GM21515 (cell line): ENCODE results near the gene RPL18.
A peak's percentile ranks its signal among the peaks of the same experiment; 100 is the strongest.
"Not testable (repeated sequence)": the region's sequence is repeated elsewhere in the genome, so short reads cannot be mapped to it uniquely, and the experiment has no call there.

Experiments used
- ATAC-seq: cut with Tn5 transposase; IDR thresholded peaks from one replicate; pipeline ENCODE4 v1.9.1; 2021; ENCODE audit not compliant: unreplicated experiment

Gene RPL18

GRCh38 chr19:48644839-48645619, 26.1 kb upstream of the RPL18 start:
- ATAC-seq: no peak

- ATAC-seq: no peak
These were observed 25.4 kb upstream of the RPL18 start for GRCh38 chr19:48644355-48644754.

- no peak for ATAC-seq
These were observed 23.9 kb upstream of the RPL18 start for GRCh38 chr19:48642862-48643261.

GRCh38 chr19:48641850-48642249, 22.9 kb upstream of the RPL18 start:
- ATAC-seq: no peak

- ATAC-seq: no peak
These were observed 20.8 kb upstream of the RPL18 start for GRCh38 chr19:48639483-48640375.

- no peak for ATAC-seq
These were observed 19.9 kb upstream of the RPL18 start for GRCh38 chr19:48638831-48639381.

GRCh38 chr19:48637948-48638830, 19.2 kb upstream of the RPL18 start:
- peak; percentile 9 for ATAC-seq

- peak; percentile 57 for ATAC-seq
These were observed 18.5 kb upstream of the RPL18 start for GRCh38 chr19:48637449-48637947.

- ATAC-seq: no peak
These were observed 18.0 kb upstream of the RPL18 start, which contains the start of gene DBP for GRCh38 chr19:48636859-48637448. Gene DBP, minus strand, starts transcription at chr19:48637379. Its CDS starts 385 bp downstream, at chr19:48636994.

GRCh38 chr19:48635966-48636858, 17.2 kb upstream of the RPL18 start:
- no peak for ATAC-seq

- no peak for ATAC-seq
These were observed 16.4 kb upstream of the RPL18 start for GRCh38 chr19:48635263-48635965.

GRCh38 chr19:48634424-48635262, 15.7 kb upstream of the RPL18 start:
- peak; percentile 32 for ATAC-seq

GRCh38 chr19:48634036-48634342, 15.0 kb upstream of the RPL18 start:
- no peak for ATAC-seq

- no peak for ATAC-seq
These were observed 14.4 kb upstream of the RPL18 start for GRCh38 chr19:48633148-48634035.

- no peak for ATAC-seq
These were observed 13.7 kb upstream of the RPL18 start for GRCh38 chr19:48632692-48633147.

- not testable (repeated sequence) for ATAC-seq
These were observed 13.3 kb upstream of the RPL18 start for GRCh38 chr19:48632286-48632685.

- no peak for ATAC-seq
These were observed 12.2 kb upstream of the RPL18 start for GRCh38 chr19:48631225-48631624.
